ENCODE measurements around the gene ATP6V1G3.
"Not testable (repeated sequence)": the region's sequence is repeated elsewhere in the genome, so short reads cannot be mapped to it uniquely, and the experiment has no call there.

Gene ATP6V1G3

GRCh38 chr1:198542632-198543031, 2.2 kb upstream of the ATP6V1G3 start:
- DNase-seq (ENCODE audit: low spot score), result no peak

DNA sequence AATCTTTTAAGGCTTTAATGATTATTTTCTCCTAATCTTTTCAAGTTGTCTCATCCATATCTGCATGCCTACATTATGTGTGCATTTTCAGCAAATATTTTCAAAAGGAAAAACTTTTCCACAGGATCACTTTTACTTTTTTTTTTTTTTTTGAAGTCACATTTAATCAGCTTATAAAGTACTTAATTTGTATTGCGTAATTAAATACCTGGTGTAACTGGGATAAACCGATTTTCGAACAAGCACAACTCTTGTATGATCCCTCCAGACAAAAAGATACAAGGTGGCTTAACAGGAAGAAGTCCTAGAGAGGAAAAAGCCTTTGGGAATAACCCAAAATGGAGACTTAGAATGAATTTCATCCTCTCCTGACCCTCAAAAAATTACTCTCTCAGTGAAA, 1.3 kb upstream of the ATP6V1G3 start:
- no peak for DNase-seq (ENCODE audit: low spot score)

DNA sequence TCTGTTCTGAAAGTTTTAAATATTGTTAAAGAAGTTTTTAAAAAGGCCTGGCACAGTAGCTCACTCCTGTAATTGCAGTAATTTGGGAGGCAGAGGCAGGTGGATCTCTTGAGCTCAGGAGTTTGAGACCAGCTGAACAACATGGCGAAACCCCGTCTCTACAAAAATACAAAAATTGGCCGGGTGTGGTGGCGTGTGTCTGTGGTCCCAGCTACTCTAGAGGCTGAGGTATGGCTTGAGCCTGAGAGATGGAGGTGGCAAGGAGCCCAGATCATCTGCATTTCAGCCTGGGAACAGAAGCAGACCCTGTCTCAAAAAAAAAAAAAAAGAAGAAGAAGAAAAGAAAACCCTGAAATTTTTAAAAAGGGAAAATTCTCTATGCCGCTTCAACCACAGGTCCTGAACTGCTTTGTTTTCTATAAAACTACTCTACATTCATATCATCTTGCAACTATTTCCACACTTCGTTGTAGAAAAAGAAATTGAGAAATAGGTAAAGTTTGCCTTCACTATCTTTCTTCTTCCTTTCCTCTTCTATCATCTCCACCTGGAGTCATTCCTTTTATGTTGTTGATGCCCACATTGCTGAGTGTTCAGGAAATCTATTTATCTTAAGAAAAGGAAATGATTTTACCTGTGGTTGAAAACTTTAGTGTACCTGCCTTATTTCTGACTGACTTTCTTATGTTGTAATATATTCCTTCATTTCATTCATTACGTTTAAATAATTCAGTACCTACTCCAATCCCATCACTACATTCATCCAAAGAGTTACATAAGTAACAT, 1.7 kb downstream of the ATP6V1G3 start:
- no peak for DNase-seq (ENCODE audit: low spot score)

DNA sequence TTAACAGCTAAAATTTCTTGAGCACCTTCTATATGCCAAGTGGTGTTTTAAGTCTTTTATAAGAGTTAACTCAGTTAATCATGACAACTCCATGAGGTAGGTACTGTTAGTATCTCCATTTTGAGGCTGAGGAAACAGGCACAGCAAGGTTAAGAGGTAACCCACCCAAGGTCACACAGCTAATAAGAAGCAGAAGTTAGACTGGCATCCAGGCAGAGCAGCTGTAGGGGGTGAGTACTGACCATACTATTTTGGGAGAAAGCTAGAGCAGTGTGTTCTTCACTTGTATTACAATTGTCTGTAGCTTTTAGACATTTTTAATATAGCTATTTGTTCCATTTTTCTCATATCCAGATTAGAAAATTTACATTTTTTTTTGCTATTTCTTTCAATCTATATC, 4.8 kb downstream of the ATP6V1G3 start:
- DNase-seq (ENCODE audit: low spot score), result no peak

DNA sequence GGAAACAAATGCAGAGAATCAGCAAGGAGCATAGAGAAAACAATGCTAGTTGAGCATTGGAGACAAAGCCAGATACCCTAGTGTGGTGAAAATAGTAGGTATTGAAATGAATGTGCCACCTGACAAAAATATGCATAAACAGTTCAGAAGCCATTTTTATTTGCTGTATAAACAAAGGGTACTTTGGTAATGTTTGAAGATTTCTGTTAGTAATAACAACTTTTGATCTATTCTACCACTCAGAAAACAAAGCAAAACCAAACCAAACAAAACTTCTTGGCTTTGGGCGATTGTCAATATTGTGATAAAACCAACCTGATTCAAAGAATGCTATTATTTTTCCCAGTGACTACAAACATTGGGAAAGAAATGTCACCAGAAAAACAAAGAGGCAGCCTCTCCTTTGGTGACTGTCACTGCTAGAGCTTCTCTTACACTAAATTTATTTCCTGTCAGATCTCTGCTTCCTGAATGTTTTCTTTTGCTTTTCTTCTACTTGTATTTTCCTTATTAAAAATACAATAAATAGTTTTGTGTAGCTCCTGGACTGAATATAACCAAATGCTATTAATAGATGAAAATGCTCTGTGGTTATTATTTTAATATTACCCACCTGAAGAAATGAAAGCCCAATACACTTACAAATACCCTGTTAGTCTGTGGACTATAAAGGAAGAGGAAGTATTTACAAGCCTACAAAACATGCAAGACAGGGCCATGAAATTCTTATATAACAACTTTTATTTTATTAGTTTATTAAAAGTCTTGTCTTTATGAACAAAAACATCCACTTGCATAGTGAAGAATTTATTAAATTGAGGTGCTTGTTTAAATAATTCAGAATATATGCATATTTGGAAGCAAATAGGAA, 5.7 kb downstream of the ATP6V1G3 start:
- no peak for DNase-seq (ENCODE audit: low spot score)

- no peak for DNase-seq (ENCODE audit: low spot score)
Measured at GRCh38 chr1:198531891-198532290, 8.6 kb downstream of the ATP6V1G3 start.

- DNase-seq (ENCODE audit: low spot score), result no peak
Measured at GRCh38 chr1:198530953-198531352, 9.5 kb downstream of the ATP6V1G3 start.

- DNase-seq (ENCODE audit: low spot score), result no peak
Measured at GRCh38 chr1:198529414-198529813, 11.1 kb downstream of the ATP6V1G3 start.

- no peak for DNase-seq (ENCODE audit: low spot score)
Measured at GRCh38 chr1:198528364-198528763, 12.1 kb downstream of the ATP6V1G3 start.

DNA sequence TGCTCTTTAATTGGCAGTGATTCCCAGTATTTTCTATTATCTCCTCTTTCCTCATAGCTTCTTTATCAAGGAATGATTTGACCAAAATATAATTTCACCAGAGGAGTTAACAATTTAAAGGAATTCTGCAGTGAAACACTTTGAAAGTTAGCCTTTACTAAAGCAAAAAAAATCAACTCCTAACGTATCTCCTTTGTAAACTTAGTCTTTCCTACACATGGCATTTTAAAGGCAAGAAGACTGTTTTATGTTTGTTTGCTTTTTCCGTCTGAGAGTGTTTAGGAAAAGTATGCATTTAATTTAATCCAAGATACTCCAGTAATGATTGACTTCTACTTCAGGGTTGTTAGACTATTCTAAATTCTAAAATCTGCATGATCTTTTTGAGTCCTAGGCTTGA, 15.9 kb downstream of the ATP6V1G3 start:
- DNase-seq (ENCODE audit: low spot score), result no peak

DNA sequence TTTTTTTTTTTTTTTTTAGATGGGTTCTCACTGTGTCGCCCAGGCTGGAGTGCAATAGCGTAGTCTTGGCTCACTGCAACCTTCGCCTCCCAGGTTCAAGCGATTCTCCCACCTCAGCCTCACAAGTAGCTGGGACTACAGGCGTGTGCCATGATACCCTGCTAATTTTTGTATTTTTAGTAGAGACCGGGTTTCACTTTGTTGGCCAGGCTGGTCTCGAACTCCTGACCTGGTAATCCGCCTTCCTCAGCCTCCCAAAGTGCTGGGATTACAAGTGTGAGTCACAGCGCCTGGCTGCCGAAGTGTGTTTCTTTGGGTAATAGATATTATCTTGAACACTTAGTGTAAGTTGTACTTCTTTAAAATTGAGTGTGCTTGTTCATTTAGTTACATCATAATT, 16.4 kb downstream of the ATP6V1G3 start:
- DNase-seq (ENCODE audit: low spot score), result not testable (repeated sequence)

DNA sequence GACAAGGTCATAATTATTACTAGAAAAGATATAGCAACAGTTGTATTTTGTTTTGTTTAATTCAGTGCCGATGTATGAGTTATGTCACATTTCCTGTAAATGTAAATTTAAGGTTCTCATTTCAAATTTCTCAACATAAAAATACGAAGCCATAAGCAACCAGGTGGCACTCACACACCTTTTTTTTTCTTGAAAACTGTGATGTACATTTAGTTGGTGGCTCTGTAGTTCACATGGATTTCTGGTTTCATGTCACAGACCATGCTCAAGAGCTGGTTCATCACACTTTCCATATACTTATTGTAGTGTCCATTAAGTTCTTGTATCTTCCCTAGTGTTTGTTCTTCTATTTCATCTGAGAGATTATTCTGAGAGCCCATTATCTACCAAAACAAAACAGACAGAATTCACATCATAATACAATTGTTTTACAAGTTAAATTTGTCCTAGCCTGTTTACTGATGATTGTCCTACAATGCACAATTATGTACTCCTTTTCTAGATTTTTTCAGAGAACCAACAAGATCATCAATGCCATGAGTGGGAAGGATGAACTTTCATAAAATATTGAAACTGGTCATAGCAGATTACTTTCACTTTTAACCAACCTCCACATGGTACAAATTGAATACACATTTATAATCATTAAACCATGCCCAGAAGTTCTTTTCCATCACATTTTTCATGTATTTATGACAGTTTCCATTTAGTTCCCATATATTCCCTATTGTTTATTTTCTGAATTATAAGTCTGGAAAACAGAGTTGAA, 17.1 kb downstream of the ATP6V1G3 start:
- no peak for DNase-seq (ENCODE audit: low spot score)

- DNase-seq (ENCODE audit: low spot score), result no peak
Measured at GRCh38 chr1:198520524-198521254, 19.8 kb downstream of the ATP6V1G3 start.

DNA sequence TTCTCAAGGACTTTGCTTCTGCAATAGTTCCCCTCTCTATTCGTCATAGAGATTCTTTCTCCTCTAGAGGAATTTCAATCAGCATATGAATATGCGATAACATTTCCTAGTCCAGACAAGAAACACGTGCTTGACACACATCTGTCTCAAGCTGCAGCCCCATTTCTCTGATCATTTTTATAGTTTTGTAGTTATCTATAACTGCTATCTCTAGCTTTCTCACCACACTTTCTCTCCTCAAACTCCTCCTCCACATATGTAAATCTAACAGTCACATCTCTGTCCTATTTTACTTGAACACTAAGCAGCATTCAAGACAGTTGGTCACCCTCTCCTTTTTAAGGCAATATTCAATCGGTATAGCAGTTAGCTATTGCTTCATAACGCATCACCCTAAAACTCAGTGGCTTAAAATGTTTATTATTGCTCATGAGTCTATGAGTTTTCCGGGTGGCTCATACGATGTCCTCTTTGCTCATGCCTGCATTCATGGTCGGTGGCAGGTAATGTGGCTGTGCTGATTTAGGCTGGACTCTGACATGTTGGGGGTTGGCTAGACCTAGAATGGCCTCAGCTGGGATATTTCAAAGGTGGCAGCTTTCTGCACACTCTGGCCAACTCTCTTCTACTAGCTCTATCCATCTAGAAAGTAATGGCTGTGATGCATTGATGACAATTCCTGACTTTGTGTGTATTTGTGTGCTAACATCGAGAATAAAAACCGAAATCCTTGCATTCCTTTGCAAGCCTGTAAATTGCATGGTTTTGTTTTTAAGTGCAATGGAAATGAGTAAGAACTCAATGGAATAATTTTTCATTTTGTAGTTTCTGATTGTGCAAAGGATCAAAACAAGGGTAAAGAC, 20.6 kb downstream of the ATP6V1G3 start:
- no peak for DNase-seq (ENCODE audit: low spot score)

GRCh38 chr1:198517623-198518199, 22.8 kb downstream of the ATP6V1G3 start:
- DNase-seq (ENCODE audit: low spot score), result no peak

DNA sequence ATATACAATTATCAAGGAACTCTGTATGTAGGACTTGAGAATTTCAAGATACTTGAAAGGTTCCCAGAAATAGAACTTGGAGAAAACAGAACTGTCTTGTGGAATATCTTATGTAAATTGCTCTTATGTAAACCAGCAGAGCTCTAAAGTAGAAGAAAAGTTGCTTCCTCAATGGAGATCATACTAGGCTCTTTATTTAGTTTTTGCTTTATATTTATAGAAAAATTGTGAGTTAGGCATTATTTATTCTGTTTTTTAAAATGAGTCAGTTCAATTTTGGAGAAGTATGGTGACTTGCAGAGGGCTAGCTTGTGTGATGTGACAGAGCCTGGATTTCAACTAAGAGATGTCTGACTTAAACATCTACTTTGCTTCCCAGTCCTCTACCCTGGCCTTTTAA, 40.4 kb downstream of the ATP6V1G3 start:
- no peak for DNase-seq (ENCODE audit: low spot score)

DNA sequence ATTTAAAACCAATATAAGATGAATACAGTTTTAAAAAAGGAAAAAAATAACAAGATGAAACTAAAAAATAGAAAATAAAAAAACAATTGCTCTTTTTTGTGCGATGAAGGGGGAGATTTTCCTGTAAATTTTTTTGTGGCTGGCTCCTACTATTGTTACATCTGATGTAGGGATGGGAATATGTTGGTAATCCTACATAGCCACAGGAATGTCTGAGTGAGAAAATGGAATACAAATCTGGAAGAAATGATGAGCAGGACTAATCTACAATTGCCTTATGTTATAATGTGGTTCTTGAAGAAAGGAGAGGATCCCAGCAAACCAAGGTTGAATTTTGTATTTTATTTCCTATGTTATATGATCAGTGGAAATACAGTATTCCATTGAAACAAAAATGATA, 40.9 kb downstream of the ATP6V1G3 start:
- no peak for DNase-seq (ENCODE audit: low spot score)

DNA sequence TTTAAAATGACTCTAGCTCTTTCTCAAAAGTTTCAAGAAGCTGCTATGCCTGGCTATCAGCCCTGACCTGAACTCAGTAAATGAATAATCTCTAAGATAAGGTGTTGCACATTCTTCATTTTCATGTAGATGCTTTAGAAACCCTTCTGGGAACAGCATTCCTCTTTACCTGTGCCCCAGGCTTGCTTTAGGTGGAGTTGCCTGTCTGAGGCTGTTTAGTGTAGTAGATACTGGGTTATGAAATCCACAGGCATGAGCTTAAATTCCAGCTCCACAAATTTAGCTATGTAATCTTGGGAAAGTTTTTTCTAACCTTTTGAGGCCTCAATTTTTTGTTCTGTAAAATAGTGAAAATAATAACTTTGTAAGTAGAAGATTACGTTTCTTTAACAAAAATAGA, 41.6 kb downstream of the ATP6V1G3 start:
- no peak for DNase-seq (ENCODE audit: low spot score)

DNA sequence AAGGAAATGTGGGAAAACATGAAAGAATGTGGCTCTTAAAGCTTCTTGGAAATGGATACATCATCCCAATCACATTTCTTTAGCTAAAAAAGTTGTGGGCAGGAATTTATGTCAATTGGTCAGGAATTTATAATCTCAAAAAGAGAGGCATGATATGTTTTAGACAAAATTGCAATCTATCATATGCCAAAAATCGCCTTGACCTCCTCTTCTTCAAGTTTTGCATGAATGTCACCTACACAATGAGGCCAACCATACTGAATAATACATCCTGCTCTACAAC, 42.4 kb downstream of the ATP6V1G3 start:
- no peak for DNase-seq (ENCODE audit: low spot score)

DNA sequence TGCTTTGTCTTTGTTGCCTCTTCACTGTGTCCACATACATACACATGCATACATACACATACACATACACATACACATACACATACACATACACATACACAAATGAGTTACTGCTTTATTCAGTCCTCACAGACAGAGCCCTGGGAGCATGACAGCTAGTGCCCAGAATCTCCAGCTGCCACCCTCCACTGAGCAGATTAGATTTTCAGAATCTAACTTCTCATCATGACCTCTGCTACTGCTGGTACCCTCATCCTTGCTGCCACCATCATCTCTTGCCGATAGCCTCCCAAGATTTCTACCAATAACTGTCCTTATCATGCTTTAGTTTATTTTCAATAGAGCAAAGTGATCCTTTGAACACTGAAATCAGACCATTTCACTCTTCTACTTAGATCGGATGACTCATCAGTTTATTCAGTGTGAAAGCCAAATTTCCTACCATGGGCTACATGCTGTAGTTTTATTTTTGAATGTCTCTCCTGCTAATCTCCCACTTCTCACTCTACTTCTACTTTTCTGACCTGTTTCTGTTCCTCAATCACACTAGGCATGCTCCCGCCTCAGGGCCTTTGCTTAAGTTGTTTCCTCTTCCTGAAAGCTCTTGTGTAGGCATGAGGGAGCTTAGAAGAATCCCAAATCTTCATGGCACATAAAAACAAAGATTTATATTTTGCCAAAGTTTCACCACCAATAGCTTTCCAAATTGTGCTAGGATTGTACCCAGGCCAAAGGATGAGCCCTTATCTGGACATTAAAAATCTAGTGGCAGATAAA, 43.0 kb downstream of the ATP6V1G3 start:
- no peak for DNase-seq (ENCODE audit: low spot score)

All from SW480 (cell line).